Stomach (tissue), 9 donors: ENCODE measurements around the gene DEDD2. TPM values are rescaled to one million over a fixed set of nuclear protein-coding genes. Genes with fewer than 3 reads are reported as not detected.

Experiments used
- DNase-seq, 2 donors: peaks; one replicate each; pipeline versions ENCODE4 v3.0.0 to v3.0.0-alpha.2; 2013 to 2019
- H3K27ac ChIP-seq, 5 donors: fragments of 200-600 bp in 4 of 5; sonication (generic) in 4 of 5; one replicate each; pipeline ENCODE4 v1.5.1; 2013 to 2019; ENCODE audit warnings: mild to moderate bottlenecking in 1 of 5, moderate library complexity in 1 of 5
- H3K27me3 ChIP-seq, 3 donors: fragments of 200-600 bp; sonication (generic); one replicate each; pipeline ENCODE4 v1.5.1; 2017 to 2019; ENCODE audit warnings: mixed run types in 1 of 3
- H3K36me3 ChIP-seq, 4 donors: fragments of 200-600 bp; sonication (generic); 1 replicate in 3 of 4; 2 replicates in 1 of 4; pipeline ENCODE4 v1.5.1; 2016 to 2019
- H3K4me1 ChIP-seq, 4 donors: fragments of 200-600 bp; sonication (generic); one replicate each; pipeline ENCODE4 v1.5.1; 2016 to 2019
- H3K4me3 ChIP-seq, 4 donors: fragments of 200-600 bp; sonication (generic) in 3 of 4; one replicate each; pipeline ENCODE4 v1.5.1; 2016 to 2019; ENCODE audit warnings: mild to moderate bottlenecking in 1 of 4
- H3K9me3 ChIP-seq, 4 donors: fragments of 200-600 bp; sonication (generic); one replicate each; pipeline ENCODE4 v1.5.1; 2016 to 2019
- EP300 ChIP-seq: sonication (generic); formaldehyde crosslinking; IDR thresholded peaks from one replicate; pipeline ENCODE4 v1.6.1; 2017; ENCODE audit warnings: antibody characterized with exemption
- POLR2A ChIP-seq, 4 donors: fragments of 450-650 bp; IDR thresholded peaks; one replicate each; pipeline ENCODE4 v1.6.1; 2016; ENCODE audit warnings: antibody characterized with exemption in 4 of 4, control low read depth in 2 of 4, mild to moderate bottlenecking in 1 of 4, moderate library complexity in 1 of 4
- POLR2AphosphoS5 ChIP-seq, 3 donors: sonication (generic); formaldehyde crosslinking; IDR thresholded peaks; one replicate each; pipeline ENCODE4 v1.6.1; 2016; ENCODE audit warnings: antibody characterized with exemption in 3 of 3
- WGBS, 5 donors: extraction: QIAGEN DNeasy Blood & Tissue Kit in 3 of 5; methylation state at CpG; one replicate each; pipeline versions ENCODE4 v1.1.5 to v1.1.7; 2013 to 2018; 5-methylcytosine and 5-hydroxymethylcytosine counted together
- intact Hi-C: fragments of 100-400 bp; cut with DNase I; formaldehyde crosslinking; loops from one replicate; pipeline ENCODE4 v1.15.1; 2023; ENCODE audit warnings: low total_unique reads
- polyA plus RNA-seq, 3 donors: library from polyadenylated mRNA; stranded (reverse); fragments of 200-250 nt; gene quantifications; one replicate each; pipeline ENCODE4 v1.2.3, GENCODE V29; 2013
- total RNA-seq, 5 donors: library from RNA; depleted of rRNA; stranded (reverse); fragments of >200 nt; gene quantifications; one replicate each; pipeline versions ENCODE4 v1.1.0 to v1.2.3, GENCODE V29; 2014 to 2016
- TF ChIP-seq, protein P1 (sequence below), 7 experiments: fragments of 450-650 bp in 4 of 7; fragments of 200-600 bp in 3 of 7; sonication (generic) in 3 of 7; IDR thresholded peaks; one replicate each; pipeline ENCODE4 v1.5.1; 2016 to 2019; ENCODE audit warnings: antibody characterized with exemption in 7 of 7, control low read depth in 2 of 7, mild to moderate bottlenecking in 1 of 7
- donor health status: healthy with polysubstance abuse.
- donor health status: Bipolar disorder and iron deficiency.
- donor health status: healthy.

DEDD2 gene
- total and polyA plus RNA-seq, 8 donors = 16.7 to 195 (median 29.0) TPM

DNA sequence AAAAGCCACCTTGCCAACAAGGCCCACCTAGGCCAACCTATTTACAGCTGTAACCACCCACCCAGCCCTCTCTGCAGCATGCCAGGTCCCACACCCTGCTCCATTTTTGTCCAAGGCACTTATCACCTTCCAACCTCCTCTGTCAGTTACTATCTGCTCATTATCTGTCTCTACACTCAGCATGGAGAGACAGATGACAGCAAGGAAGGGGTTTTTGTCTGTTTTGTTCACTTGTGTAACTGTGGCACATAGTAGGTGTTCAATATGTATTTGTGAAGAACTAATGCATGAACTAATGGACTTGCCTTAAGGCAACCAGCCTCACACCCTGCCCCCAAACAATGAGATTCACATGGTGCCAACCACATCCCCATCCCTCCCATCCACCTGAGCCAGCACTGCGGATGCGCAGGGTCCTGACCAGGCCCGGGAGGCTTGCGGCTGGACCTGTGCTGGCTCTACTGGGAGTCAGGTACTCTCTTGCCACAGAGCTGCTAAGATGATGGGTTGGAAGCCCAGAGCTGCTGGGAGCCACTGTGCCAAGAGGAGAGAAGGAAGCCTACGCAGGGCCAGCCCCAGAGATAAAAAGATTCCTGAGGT lies 17.3 kb downstream of the DEDD2 start:
- Histone ChIP-seq H3K27ac (peak overlapping the region in 4 of 5 donors; percentile 42 to 85 (median 66)), H3K4me1 (peaks cover 5 to 72% (median 25%) of the 10 kb centered on the region in 4 donors)
- WGBS, 5 donors = 79 to 91% (median 82%) methylated on average over 5 of the region's 5 CpGs

DNA sequence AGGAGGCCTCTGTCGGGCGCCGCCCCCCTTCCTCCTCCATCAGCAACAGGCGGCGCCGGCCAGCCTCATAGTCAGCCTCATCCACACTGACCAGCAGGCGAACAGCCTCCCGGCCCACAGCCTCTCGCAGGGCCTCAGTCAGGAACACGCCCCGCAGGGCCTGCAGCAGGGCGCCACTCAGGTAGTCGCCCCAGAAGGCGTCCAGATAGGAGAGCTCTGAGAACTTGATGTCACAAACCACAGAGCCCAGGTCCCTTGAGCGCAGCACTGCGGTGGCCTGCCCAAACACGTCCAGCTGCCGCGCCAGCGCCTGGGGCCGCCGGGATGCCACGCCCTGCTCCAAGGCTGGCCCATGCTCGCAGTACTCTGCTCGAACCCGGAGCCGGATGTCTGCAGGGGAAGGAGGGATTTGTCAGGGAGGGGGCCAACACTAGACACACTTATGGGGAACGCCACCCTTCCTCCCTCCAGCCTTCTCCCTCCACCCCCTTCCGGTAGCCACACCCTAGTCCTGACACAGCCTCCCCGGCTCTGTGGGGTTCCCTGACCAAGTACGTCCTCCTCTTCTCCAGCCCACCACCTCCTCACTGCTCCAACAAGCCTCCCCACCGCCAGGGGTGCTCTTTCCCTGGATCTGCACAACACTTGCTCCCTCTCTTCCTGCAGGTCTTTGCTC lies 17.9 kb downstream of the DEDD2 start:
- H3K4me1 ChIP-seq = peaks cover 5 to 72% (median 25%) of the 10 kb centered on the region in 4 donors
- WGBS, 5 donors = 56 to 78% (median 68%) methylated on average over 21 to 32 of the region's 32 CpGs
- H3K27me3 ChIP-seq = no peaks in the 10 kb centered on the region
- peaks cover 42 to 81% (median 77%) of the 10 kb centered on the region in 4 donors for H3K36me3 ChIP-seq
- H3K4me3 ChIP-seq = peak overlapping the region in 2 of 4 donors; percentile 18 to 19
- TF ChIP-seq POLR2AphosphoS5 (IDR thresholded peaks at IDR 0.05) (no peak), EP300 (no peak), POLR2A (IDR thresholded peaks at IDR 0.05) (no peak)
- TF ChIP-seq, protein P1, sequence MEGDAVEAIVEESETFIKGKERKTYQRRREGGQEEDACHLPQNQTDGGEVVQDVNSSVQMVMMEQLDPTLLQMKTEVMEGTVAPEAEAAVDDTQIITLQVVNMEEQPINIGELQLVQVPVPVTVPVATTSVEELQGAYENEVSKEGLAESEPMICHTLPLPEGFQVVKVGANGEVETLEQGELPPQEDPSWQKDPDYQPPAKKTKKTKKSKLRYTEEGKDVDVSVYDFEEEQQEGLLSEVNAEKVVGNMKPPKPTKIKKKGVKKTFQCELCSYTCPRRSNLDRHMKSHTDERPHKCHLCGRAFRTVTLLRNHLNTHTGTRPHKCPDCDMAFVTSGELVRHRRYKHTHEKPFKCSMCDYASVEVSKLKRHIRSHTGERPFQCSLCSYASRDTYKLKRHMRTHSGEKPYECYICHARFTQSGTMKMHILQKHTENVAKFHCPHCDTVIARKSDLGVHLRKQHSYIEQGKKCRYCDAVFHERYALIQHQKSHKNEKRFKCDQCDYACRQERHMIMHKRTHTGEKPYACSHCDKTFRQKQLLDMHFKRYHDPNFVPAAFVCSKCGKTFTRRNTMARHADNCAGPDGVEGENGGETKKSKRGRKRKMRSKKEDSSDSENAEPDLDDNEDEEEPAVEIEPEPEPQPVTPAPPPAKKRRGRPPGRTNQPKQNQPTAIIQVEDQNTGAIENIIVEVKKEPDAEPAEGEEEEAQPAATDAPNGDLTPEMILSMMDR (IDR thresholded peaks at IDR 0.05) = no peak
- intact Hi-C loops = no loop called here
- peak overlapping the region; percentile 3 to 85 (median 52) for H3K27ac ChIP-seq
- H3K9me3 ChIP-seq = no peaks in the 10 kb centered on the region
- peak; percentile 34 to 49 for DNase-seq

More for the DNA sequence above, 17.3 kb downstream of the DEDD2 start:
- Histone ChIP-seq H3K4me3 (peak overlapping the region in 1 of 4 donors; percentile 19), H3K27me3 (no peaks in the 10 kb centered on the region), H3K36me3 (peaks cover 43 to 87% (median 84%) of the 10 kb centered on the region in 4 donors), H3K9me3 (no peaks in the 10 kb centered on the region)
- intact Hi-C loops = no loop called here
- no peak for TF ChIP-seq POLR2A (IDR thresholded peaks at IDR 0.05)
- no peak for TF ChIP-seq POLR2AphosphoS5 (IDR thresholded peaks at IDR 0.05)
- TF ChIP-seq EP300 = no peak
- TF ChIP-seq, protein P1 (IDR thresholded peaks at IDR 0.05) = no peak
- DNase-seq = no peak

DNA sequence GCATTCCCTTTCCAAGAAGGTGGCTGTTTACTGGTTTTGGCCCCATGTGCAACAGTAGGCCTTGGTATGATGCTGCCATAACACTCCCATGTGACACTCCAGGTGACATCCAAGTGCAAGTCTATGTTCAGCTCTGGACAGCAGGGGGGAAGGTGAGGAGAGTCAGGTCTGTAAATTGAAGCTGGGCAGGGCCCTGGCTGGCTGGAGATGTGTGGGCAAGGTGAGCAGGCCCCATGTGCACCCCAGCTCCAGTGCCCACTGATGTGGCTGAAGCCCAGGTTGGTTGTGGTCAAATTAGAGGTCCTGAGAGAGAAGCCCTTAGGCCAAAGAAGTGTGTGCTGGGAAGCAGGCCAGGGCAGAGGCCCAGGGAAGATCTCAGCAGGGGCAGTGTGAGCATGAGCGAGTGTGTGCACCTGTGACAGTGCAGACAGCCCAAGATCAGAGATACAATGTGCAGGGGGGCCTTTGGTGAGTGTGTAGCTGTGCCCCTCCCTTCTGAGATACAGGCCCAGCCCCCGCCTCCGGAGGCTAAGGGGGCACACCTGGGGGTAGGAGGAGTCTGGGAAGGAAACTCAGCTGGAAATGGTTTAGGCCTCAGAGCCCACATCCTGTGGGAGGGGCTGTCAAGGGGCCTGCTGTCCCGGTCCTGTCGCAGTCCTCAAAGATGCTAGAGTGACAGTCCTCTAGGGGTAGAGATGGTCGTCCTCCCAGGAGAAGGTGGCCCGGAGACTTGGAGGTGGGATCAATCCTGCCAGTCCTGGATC lies 18.6 kb downstream of the DEDD2 start:
- peak overlapping the region; percentile 3 to 85 (median 52) for H3K27ac ChIP-seq
- peaks cover 35 to 74% (median 70%) of the 10 kb centered on the region in 4 donors for H3K36me3 ChIP-seq
- 58 to 71% (median 62%) methylated on average over 7 of the region's 7 CpGs for WGBS, 5 donors
- intact Hi-C loops = no loop called here
- no peaks in the 10 kb centered on the region for H3K9me3 ChIP-seq
- peak overlapping the region in 2 of 4 donors; percentile 18 to 19 for H3K4me3 ChIP-seq
- H3K4me1 ChIP-seq = peaks cover 5 to 71% (median 25%) of the 10 kb centered on the region in 4 donors
- no peaks in the 10 kb centered on the region for H3K27me3 ChIP-seq
- DNase-seq = peak; percentile 44 to 72
- TF ChIP-seq, protein P1 (IDR thresholded peaks at IDR 0.05) = no peak
- TF ChIP-seq POLR2AphosphoS5 (IDR thresholded peaks at IDR 0.05) = peak in 1 of 3 donors; percentile 23

DNA sequence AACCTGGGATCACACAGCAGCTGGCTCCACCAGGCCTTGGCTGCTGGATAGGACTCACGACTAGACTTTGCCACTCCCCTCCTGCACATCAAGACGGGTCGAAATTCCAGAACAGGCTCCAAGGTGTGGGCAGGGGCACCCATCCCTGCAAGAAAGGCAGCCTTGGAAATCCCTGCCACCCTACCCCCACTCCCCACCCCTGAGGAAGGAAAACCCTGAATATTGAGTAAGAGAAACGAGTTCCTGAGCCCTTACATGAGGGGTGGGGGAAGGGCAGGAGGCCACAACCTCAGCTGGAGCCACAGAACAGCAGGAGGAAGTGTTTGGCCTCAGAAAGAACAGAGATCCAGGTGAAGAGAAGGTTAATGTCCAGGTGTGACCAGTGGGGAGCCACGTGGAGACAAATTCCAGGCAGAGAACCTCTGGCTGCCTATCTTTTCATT lies 20.1 kb downstream of the DEDD2 start:
- Histone ChIP-seq H3K27ac (peak overlapping the region in 2 of 5 donors; percentile 26 to 64), H3K4me3 (no peak overlapping the region), H3K27me3 (no peaks in the 10 kb centered on the region), H3K4me1 (peaks cover 5 to 58% (median 22%) of the 10 kb centered on the region in 4 donors), H3K9me3 (peaks cover 0 to 4% (median 0%) of the 10 kb centered on the region in 4 donors), H3K36me3 (peaks cover 26 to 59% (median 56%) of the 10 kb centered on the region in 4 donors)
- peak in 1 of 2 donors; percentile 60 for DNase-seq
- intact Hi-C loops = no loop called here
- 47 to 57% (median 52%) methylated on average over 5 of the region's 5 CpGs for WGBS, 5 donors
- TF ChIP-seq, protein P1 (IDR thresholded peaks at IDR 0.05) = no peak
- no peak for TF ChIP-seq POLR2A (IDR thresholded peaks at IDR 0.05)
- TF ChIP-seq POLR2AphosphoS5 (IDR thresholded peaks at IDR 0.05) = no peak
- TF ChIP-seq EP300 = no peak
